ENCODE results near the gene RAD51B.

DNA sequence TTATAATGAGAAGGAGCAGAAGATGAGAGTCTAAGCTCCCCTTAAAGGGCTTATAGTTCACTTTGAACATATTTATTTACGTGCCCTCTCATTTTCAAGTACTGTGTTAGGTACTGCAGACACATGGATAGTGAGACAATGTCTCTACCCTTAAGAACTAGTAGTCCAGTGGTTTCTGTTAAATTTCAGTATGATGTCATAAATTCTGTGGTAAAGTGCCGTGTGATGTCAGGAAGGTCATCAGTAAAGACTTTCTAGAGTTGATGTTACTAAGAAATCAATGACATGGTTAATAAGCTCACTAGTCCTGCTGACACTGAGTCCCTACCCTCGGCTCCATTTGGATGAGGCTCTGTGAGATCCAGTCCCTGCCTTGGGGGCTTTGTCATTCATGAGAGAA lies 497.7 kb downstream of the RAD51B start:
- TF ChIP-seq, protein P1, sequence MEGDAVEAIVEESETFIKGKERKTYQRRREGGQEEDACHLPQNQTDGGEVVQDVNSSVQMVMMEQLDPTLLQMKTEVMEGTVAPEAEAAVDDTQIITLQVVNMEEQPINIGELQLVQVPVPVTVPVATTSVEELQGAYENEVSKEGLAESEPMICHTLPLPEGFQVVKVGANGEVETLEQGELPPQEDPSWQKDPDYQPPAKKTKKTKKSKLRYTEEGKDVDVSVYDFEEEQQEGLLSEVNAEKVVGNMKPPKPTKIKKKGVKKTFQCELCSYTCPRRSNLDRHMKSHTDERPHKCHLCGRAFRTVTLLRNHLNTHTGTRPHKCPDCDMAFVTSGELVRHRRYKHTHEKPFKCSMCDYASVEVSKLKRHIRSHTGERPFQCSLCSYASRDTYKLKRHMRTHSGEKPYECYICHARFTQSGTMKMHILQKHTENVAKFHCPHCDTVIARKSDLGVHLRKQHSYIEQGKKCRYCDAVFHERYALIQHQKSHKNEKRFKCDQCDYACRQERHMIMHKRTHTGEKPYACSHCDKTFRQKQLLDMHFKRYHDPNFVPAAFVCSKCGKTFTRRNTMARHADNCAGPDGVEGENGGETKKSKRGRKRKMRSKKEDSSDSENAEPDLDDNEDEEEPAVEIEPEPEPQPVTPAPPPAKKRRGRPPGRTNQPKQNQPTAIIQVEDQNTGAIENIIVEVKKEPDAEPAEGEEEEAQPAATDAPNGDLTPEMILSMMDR (IDR thresholded peaks at IDR 0.05): no peak
- no peak for TF ChIP-seq POLR2AphosphoS5 (IDR thresholded peaks at IDR 0.05)
